NCI-H2196 treated with DMSO at 0.1 percent for 48 hours (cell line): ENCODE results near the gene FAM83E.
"Not testable (repeated sequence)": the region's sequence is repeated elsewhere in the genome, so short reads cannot be mapped to it uniquely, and the experiment has no call there.

Experiments
- DNase-seq: peaks from one replicate; lab custom pipeline; 2025; ENCODE audit not compliant: unreplicated experiment; lab: John Stamatoyannopoulos, UW

Gene FAM83E

GRCh38 chr19:48614436-48615230 lies at the start of gene FAM83E:
FAM83E (minus strand) TSS chr19:48615076; CDS start chr19:48613372, 1,704 bp downstream.
- DNase-seq = no peak

GRCh38 chr19:48664476-48664875 lies 49.6 kb upstream of the FAM83E start:
- no peak for DNase-seq

GRCh38 chr19:48663667-48664066 lies 48.8 kb upstream of the FAM83E start:
- no peak for DNase-seq

GRCh38 chr19:48661711-48662090 lies 46.8 kb upstream of the FAM83E start:
- no peak for DNase-seq

GRCh38 chr19:48660852-48661710 lies 46.2 kb upstream of the FAM83E start:
- peak; percentile 98 for DNase-seq

GRCh38 chr19:48659768-48660167 lies 44.9 kb upstream of the FAM83E start:
- DNase-seq = peak; percentile 75

- DNase-seq = no peak
Observed at GRCh38 chr19:48658483-48658882, 43.6 kb upstream of the FAM83E start.

GRCh38 chr19:48657828-48658227 lies 43.0 kb upstream of the FAM83E start:
- DNase-seq = not testable (repeated sequence)

- DNase-seq = no peak
Observed at GRCh38 chr19:48656840-48657474, 42.1 kb upstream of the FAM83E start.

- no peak for DNase-seq
Observed at GRCh38 chr19:48654299-48655059, 39.6 kb upstream of the FAM83E start.

- DNase-seq = no peak
Observed at GRCh38 chr19:48651683-48652048, 36.8 kb upstream of the FAM83E start.

- no peak for DNase-seq
Observed at GRCh38 chr19:48650974-48651682, 36.3 kb upstream of the FAM83E start.

GRCh38 chr19:48648134-48648533 lies 33.3 kb upstream of the FAM83E start:
- no peak for DNase-seq

GRCh38 chr19:48646722-48647216 lies 31.9 kb upstream of the FAM83E start:
- peak; percentile 93 for DNase-seq

- DNase-seq = peak; percentile 90
Observed at GRCh38 chr19:48646001-48646721, 31.3 kb upstream of the FAM83E start, which contains the start of gene CA11. CA11 (minus strand) TSS chr19:48646187; CDS start chr19:48645632, 555 bp downstream.

- DNase-seq = no peak
Observed at GRCh38 chr19:48645620-48646000, 30.7 kb upstream of the FAM83E start.

GRCh38 chr19:48644839-48645619 lies 30.2 kb upstream of the FAM83E start:
- DNase-seq = peak; percentile 79

- DNase-seq = no peak
Observed at GRCh38 chr19:48644355-48644754, 29.5 kb upstream of the FAM83E start.

- DNase-seq = no peak
Observed at GRCh38 chr19:48642862-48643261, 28.0 kb upstream of the FAM83E start.
